HepG2 (cell line): ENCODE measurements around the gene MLX. TPM values are rescaled to one million over a fixed set of nuclear protein-coding genes. Genes with fewer than 3 reads are reported as not detected.
A peak's percentile ranks its signal among the peaks of the same experiment; 100 is the strongest.

Experiments
- KDM2A ChIP-seq: sonication (generic); formaldehyde crosslinking; IDR thresholded peaks from 2 replicates; pipeline ENCODE4 v1.4.0; 2020; ENCODE audit warnings: low read depth, missing genetic modification reagents, borderline replicate concordance
- MEIS1 ChIP-seq: sonication (generic); formaldehyde crosslinking; IDR thresholded peaks from 2 replicates; pipeline ENCODE4 v1.9.0; 2021; ENCODE audit warnings: mild to moderate bottlenecking, missing genetic modification reagents, moderate library complexity, borderline replicate concordance
- MIER3 ChIP-seq: IDR thresholded peaks from 2 replicates; pipeline ENCODE4 v1.6.1; 2016; ENCODE audit warnings: missing compliant biosample characterization, borderline replicate concordance
- NFE2L1 ChIP-seq: sonication (generic); formaldehyde crosslinking; IDR thresholded peaks from 2 replicates; pipeline ENCODE4 v1.4.0; 2020; ENCODE audit warnings: missing genetic modification reagents, mild to moderate bottlenecking, borderline replicate concordance
- RAD21 ChIP-seq: fragments of 450-650 bp; formaldehyde crosslinking; IDR thresholded peaks from 2 replicates; pipeline ENCODE4 v1.5.0; 2020; ENCODE audit warnings: mild to moderate bottlenecking
- YEATS4 ChIP-seq: sonication (generic); formaldehyde crosslinking; IDR thresholded peaks from 2 replicates; pipeline ENCODE4 v1.4.0; 2020; ENCODE audit warnings: missing genetic modification reagents, borderline replicate concordance
- ZBTB42 ChIP-seq: sonication (generic); formaldehyde crosslinking; IDR thresholded peaks from 2 replicates; pipeline ENCODE4 v1.5.0; 2020; ENCODE audit warnings: mild to moderate bottlenecking, missing genetic modification reagents
- ZNF160 ChIP-seq: sonication (generic); formaldehyde crosslinking; IDR thresholded peaks from 2 replicates; pipeline ENCODE4 v1.8.0; 2022; ENCODE audit warnings: mild to moderate bottlenecking, inconsistent platforms, missing genetic modification reagents
- ZNF34 ChIP-seq: sonication (generic); formaldehyde crosslinking; IDR thresholded peaks from 2 replicates; pipeline ENCODE4 v1.4.0; 2020; ENCODE audit warnings: mild to moderate bottlenecking, missing genetic modification reagents, borderline replicate concordance
- polyA plus RNA-seq, 8 experiments: library from polyadenylated mRNA; depleted of rRNA in 3 of 8; stranded (reverse) in 7 of 8; unstranded in 1 of 8; fragments of >200 nt; fragmentation: Illumina TruSeq in 4 of 8; extraction: Trizol in 4 of 8; gene quantifications; 2 replicates each; pipeline versions ENCODE4 v1.2.1 to v1.2.3, GENCODE V29; 2011 to 2016; ENCODE audit warnings: low read depth in 4 of 8, missing spikeins in 1 of 8, mixed read lengths in 1 of 8; ENCODE audit not compliant: insufficient read depth in 1 of 8
- total RNA-seq, 5 experiments: library from RNA; depleted of rRNA; stranded (reverse); fragments of >200 nt; fragmentation: Illumina TruSeq; extraction: Trizol; gene quantifications; 2 replicates each; pipeline ENCODE4 v1.2.3, GENCODE V29; 2016; ENCODE audit warnings: low read depth in 1 of 5
- TF ChIP-seq, protein P1 (sequence below): sonication (generic); formaldehyde crosslinking; IDR thresholded peaks from 2 replicates; pipeline ENCODE4 v1.9.0; 2021; ENCODE audit warnings: missing genetic modification reagents, mild to moderate bottlenecking, borderline replicate concordance
- TF ChIP-seq, protein P2 (sequence below): sonication (generic); formaldehyde crosslinking; IDR thresholded peaks from 2 replicates; pipeline ENCODE4 v1.4.0; 2020; ENCODE audit warnings: mild to moderate bottlenecking, missing genetic modification reagents
- TF ChIP-seq, protein P3 (sequence below): sonication (generic); formaldehyde crosslinking; IDR thresholded peaks from 2 replicates; pipeline ENCODE4 v1.4.0; 2020; ENCODE audit warnings: missing genetic modification reagents, borderline replicate concordance
- TF ChIP-seq, protein P4 (sequence below): sonication (generic); formaldehyde crosslinking; IDR thresholded peaks from 2 replicates; pipeline ENCODE4 v1.4.0; 2020; ENCODE audit warnings: missing genetic modification reagents, borderline replicate concordance

The MLX gene
- total and polyA plus RNA-seq, 2 of the 13 experiments (the other 11 are each of a cell fraction or from before 2014, with no cell fraction given): 38.9 to 74.4 TPM

DNA sequence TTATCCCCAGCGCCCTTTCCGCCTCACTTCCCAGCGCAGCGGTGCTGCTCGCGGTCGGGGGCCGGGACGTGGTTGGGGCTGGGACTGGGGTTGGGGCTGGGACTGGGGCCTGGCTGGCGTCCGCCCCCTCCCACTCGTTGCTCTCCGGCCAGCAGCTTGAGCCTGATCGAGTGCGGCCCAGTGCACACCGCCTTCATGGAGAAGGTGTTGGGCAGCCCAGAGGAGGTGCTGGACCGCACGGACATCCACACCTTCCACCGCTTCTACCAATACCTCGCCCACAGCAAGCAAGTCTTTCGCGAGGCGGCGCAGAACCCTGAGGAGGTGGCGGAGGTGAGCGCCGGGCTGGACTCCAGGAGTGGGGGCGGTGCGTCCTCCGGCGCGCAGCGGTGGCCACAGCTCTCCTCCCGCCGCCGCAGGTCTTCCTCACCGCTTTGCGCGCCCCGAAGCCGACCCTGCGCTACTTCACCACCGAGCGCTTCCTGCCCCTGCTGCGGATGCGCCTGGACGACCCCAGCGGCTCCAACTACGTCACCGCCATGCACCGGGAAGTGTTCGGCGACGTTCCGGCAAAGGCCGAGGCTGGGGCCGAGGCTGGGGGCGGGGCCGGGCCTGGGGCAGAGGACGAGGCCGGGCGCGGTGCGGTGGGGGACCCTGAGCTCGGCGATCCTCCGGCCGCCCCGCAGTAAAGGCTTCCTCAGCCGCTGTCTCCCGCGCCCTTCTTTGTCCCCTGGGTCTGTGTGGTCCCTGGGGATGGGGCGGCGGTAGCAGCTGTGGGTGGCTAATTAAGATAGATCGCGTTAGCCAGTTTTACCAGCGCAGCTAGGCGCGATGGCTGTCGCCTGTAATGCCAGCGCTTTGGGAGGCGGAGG lies 12.4 kb upstream of the MLX start (continued):
- TF ChIP-seq, protein P1, sequence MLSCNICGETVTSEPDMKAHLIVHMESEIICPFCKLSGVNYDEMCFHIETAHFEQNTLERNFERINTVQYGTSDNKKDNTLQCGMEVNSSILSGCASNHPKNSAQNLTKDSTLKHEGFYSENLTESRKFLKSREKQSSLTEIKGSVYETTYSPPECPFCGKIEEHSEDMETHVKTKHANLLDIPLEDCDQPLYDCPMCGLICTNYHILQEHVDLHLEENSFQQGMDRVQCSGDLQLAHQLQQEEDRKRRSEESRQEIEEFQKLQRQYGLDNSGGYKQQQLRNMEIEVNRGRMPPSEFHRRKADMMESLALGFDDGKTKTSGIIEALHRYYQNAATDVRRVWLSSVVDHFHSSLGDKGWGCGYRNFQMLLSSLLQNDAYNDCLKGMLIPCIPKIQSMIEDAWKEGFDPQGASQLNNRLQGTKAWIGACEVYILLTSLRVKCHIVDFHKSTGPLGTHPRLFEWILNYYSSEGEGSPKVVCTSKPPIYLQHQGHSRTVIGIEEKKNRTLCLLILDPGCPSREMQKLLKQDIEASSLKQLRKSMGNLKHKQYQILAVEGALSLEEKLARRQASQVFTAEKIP (CRISPR knock-in tag): no peak
- peak; percentile 89 for TF ChIP-seq ZBTB42 (CRISPR knock-in tag)
- TF ChIP-seq, protein P2, sequence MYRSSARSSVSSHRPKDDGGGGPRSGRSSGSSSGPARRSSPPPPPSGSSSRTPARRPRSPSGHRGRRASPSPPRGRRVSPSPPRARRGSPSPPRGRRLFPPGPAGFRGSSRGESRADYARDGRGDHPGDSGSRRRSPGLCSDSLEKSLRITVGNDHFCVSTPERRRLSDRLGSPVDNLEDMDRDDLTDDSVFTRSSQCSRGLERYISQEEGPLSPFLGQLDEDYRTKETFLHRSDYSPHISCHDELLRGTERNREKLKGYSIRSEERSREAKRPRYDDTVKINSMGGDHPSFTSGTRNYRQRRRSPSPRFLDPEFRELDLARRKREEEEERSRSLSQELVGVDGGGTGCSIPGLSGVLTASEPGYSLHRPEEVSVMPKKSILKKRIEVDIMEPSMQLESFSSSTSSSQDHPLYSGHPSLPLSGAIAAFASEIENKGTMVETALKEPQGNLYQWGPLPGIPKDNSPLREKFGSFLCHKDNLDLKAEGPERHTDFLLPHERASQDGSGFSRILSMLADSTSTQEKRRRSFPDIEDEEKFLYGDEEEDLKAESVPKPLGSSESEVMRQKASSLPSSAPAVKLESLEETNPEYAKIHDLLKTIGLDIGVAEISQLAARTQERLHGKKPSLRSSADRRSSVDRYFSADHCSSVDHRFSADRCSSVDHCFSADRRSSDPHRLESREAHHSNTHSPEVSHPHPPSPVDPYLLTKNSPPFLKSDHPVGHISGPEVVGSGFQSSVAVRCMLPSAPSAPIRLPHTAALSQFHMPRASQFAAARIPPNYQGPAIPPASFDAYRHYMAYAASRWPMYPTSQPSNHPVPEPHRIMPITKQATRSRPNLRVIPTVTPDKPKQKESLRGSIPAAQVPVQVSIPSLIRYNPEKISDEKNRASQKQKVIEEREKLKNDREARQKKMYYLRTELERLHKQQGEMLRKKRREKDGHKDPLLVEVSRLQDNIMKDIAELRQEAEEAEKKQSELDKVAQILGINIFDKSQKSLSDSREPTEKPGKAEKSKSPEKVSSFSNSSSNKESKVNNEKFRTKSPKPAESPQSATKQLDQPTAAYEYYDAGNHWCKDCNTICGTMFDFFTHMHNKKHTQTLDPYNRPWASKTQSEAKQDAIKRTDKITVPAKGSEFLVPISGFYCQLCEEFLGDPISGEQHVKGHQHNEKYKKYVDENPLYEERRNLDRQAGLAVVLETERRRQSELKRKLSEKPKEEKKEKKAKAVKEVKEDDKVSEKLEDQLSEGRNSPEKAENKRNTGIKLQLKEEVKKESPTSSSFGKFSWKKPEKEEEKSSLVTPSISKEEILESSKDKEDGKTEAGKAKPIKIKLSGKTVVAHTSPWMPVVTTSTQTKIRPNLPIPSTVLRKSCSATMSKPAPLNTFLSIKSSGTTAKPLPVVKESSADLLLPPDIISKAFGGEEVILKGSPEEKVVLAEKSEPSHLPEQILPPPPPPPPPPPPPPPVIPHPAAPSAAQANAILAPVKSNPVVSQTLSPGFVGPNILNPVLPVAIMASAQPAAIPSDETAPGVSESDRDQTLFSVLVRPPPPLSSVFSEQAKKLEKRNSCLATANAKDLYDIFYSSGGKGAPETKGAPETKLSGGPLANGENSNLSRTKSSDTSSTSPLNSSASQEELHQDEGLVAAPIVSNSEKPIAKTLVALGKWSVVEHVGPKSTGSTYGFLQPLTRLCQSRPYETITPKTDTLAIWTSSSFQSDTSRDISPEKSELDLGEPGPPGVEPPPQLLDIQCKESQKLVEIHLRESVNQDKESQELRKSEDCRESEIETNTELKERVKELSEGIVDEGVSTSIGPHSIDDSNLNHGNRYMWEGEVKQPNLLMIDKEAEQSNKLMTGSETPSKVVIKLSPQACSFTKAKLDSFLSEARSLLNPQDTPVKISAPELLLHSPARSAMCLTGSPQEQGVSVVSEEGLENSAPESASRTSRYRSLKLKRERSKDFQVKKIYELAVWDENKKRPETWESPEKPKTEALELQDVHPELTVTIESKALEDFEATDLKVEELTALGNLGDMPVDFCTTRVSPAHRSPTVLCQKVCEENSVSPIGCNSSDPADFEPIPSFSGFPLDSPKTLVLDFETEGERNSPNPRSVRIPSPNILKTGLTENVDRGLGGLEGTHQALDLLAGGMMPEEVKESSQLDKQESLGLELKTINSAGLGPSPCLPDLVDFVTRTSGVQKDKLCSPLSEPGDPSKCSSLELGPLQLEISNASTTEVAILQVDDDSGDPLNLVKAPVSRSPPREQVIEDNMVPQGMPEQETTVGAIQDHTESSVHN (CRISPR knock-in tag): peak; percentile 78; the same call in 1 of the 2 replicates
- peak; percentile 98 for TF ChIP-seq KDM2A (CRISPR knock-in tag)
- peak; percentile 92 for TF ChIP-seq MIER3 (CRISPR knock-in tag)
- peak; percentile 80; the same call in 1 of the 2 replicates for TF ChIP-seq MEIS1 (CRISPR knock-in tag)
- TF ChIP-seq, protein P3, sequence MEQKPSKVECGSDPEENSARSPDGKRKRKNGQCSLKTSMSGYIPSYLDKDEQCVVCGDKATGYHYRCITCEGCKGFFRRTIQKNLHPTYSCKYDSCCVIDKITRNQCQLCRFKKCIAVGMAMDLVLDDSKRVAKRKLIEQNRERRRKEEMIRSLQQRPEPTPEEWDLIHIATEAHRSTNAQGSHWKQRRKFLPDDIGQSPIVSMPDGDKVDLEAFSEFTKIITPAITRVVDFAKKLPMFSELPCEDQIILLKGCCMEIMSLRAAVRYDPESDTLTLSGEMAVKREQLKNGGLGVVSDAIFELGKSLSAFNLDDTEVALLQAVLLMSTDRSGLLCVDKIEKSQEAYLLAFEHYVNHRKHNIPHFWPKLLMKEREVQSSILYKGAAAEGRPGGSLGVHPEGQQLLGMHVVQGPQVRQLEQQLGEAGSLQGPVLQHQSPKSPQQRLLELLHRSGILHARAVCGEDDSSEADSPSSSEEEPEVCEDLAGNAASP: peak; percentile 88
- peak; percentile 46; the same call in 1 of the 2 replicates for TF ChIP-seq RAD21 (CRISPR knock-in tag)
- TF ChIP-seq ZNF34 (CRISPR knock-in tag): no peak; the same call in 1 of the 2 replicates
- peak; percentile 66; the same call in 1 of the 2 replicates for TF ChIP-seq NFE2L1
- peak; percentile 68; the same call in 1 of the 2 replicates for TF ChIP-seq ZNF160
- TF ChIP-seq, protein P4, sequence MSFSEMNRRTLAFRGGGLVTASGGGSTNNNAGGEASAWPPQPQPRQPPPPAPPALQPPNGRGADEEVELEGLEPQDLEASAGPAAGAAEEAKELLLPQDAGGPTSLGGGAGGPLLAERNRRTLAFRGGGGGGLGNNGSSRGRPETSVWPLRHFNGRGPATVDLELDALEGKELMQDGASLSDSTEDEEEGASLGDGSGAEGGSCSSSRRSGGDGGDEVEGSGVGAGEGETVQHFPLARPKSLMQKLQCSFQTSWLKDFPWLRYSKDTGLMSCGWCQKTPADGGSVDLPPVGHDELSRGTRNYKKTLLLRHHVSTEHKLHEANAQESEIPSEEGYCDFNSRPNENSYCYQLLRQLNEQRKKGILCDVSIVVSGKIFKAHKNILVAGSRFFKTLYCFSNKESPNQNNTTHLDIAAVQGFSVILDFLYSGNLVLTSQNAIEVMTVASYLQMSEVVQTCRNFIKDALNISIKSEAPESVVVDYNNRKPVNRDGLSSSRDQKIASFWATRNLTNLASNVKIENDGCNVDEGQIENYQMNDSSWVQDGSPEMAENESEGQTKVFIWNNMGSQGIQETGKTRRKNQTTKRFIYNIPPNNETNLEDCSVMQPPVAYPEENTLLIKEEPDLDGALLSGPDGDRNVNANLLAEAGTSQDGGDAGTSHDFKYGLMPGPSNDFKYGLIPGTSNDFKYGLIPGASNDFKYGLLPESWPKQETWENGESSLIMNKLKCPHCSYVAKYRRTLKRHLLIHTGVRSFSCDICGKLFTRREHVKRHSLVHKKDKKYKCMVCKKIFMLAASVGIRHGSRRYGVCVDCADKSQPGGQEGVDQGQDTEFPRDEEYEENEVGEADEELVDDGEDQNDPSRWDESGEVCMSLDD: 0 out of 2 replicates have a peak, but pooled peaks have one; percentile 55
- peak; percentile 93 for TF ChIP-seq YEATS4 (CRISPR knock-in tag)
